Epithelial cell of prostate (primary cell): ENCODE results near the gene SERPINA9.
A peak's percentile ranks its signal among the peaks of the same experiment; 100 is the strongest.

ENCODE experiments used
- DNase-seq: peaks from one replicate; pipeline ENCODE4 v3.0.0-alpha.2; 2011; ENCODE audit warnings: low read depth, low spot score
- H3K27ac ChIP-seq: fragments of 450-650 bp; 2 replicates; pipeline ENCODE4 v1.5.1; 2017; ENCODE audit warnings: mild to moderate bottlenecking

Gene SERPINA9

DNA sequence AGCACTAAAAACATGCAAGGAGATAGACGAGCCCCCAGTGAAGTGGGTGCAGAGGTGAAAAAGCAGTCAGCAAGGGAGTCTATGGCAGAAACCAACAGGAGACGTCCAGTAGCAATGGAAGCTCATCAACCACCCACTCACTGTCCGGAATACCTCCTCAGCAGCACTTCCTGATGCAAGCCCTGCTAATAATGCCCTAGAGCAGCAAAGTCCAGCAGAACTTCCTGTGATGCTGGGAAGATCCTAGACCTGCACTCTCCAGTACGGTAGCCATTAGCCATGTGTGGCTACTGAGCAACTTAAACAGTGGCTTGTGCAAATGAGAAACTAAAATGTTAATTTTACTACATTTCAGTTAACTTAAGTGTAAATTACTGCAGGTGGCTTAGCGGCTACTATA, 11.0 kb downstream of the SERPINA9 start:
- no peak overlapping the region for H3K27ac ChIP-seq
- no peak for DNase-seq

DNA sequence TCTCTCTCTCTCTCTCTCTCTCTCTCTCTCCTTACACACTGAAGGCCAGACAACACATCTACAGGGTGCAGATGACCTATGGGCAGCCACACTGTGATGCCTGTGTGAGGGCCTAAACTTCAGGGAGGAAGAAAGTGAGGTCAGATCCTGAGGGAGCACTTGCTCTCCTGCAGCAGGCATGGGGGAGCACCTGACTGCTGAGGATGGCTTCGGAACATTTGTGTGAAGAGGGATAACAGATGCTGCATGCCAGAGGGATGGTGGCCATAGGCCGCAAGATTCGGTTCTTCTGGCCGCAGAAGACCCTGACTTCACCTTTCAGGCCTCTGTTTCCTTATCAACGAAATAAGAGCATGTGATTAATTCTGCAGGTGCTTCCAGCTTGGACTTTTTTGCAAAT, 11.7 kb downstream of the SERPINA9 start:
- DNase-seq = no peak

DNA sequence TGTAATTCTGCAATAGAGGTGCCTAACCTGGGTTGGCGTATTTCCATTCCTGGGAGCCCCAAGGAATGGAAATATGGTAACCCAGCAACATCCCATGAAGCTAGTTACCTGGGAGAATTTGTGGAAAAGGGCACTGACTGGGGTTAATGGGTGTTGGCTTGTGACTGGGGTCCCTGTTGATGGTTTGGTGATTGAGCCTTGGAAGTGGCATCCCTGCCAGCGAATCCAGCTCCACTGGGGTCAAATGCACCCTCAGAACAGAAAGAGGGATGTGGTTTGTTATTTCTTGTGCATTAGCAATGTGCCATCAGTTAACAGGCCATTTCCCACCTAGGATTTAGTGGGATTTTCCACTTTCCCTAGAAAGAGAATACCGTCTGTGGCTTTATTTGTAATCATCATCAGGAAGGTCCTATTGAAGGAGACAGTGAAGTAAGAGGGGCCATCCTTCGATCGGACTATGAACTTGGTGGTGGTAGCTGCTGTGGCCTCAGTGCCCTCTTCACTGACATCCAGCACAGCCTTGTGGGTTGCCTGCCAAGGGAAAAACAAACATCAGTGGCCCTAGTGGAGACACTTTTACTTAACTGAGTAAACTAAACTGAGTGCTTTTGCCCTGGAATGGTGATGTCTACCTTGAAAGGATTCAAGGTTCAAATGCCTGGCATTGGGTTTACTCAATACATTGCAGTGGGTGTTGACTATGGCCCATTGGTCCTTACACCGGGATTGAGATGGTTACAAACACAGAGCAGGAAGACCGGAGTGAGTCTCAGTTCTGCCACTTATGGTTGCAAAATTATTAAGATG, 13.0 kb downstream of the SERPINA9 start:
- no peak for DNase-seq
- no peak overlapping the region for H3K27ac ChIP-seq

More for the DNA sequence above, 11.7 kb downstream of the SERPINA9 start:
- H3K27ac ChIP-seq = no peak overlapping the region

DNA sequence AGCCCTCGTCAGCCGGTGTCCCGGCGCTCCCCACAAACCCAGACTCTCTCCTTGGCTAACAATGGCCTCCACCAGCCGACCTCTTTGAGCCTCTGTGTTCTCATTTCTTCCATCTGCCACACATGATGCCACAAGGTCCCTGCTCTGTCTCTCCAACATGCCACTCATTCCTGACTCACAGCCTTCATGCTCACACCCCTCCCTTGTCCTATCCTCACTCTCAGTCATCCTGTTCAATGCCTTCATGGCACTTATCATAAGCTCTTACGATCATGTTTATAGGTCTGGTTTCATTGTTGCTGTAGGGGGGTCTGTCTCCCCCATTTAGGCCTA, 13.8 kb downstream of the SERPINA9 start:
- DNase-seq = no peak
- H3K27ac ChIP-seq = no peak overlapping the region

DNA sequence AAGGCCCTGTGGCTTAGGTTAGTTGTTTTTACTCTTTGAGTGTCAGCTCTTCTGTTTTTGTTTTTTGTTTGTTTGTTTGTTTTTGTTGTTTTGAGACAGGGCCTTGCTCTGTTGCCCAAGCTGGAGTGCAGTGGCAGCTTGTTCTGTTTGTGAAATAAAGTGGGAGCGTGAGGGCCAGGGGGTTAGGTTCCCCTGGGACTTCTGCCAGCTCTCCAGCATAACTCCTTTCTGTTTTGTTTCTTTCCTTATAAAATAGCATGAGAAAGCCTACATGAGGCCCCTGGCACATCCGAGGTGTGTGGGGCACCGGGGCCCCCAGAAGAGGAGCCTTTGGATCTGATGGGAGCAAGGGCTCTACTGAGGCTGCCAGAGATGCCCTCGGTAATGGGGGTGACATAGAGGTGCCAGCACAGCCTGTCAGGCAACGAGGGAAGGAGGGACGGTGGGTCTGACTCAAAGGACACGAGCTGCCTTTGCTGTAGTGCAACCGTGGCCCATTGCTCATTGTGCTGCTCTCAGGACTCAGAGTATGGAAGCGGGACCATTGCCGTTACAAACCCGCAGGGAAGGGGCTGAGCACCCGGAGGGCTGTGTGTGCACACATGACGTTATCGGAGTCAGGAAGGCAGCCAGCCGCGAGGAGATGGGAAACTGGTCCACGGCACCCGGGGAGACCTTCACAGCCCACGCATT, 14.3 kb downstream of the SERPINA9 start:
- no peak for DNase-seq
- no peak overlapping the region for H3K27ac ChIP-seq

DNA sequence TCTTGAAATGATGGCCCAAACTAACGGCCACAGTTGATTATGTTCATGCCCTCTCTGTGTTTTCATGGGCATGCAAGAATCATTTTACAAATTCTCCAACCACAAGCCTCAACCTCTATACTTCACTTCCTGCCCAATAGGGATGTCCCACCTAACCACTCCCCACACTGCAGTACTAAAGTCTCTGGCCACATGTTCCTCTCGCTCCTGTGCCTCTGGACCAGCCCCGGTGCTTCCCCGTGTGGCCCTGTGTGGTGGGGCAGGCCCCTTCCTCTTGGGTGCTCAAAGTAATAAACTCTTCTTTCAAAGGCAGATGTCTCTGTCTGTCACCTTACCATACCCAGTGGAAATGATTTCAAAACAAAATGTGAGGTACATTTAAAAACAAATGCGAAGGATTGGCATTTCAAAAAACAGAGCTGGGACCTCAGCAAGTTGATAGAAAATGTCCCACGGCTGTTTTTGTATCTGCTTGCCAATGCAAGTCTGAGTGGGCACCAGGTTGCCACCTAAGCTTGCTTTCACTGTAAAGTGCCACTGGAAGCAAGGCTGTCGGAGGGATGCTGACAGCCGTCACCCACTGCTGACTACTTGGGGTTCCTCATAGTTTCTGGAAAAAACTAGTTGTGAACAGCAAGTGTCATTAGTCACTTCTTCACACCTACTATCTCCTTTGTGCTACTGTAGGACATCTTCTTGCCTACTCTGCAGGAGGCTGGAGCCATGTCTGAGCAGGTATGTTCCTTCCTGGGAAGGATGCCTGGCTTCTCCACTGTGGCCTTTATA, 15.2 kb downstream of the SERPINA9 start:
- no peak overlapping the region for H3K27ac ChIP-seq
- DNase-seq = no peak

DNA sequence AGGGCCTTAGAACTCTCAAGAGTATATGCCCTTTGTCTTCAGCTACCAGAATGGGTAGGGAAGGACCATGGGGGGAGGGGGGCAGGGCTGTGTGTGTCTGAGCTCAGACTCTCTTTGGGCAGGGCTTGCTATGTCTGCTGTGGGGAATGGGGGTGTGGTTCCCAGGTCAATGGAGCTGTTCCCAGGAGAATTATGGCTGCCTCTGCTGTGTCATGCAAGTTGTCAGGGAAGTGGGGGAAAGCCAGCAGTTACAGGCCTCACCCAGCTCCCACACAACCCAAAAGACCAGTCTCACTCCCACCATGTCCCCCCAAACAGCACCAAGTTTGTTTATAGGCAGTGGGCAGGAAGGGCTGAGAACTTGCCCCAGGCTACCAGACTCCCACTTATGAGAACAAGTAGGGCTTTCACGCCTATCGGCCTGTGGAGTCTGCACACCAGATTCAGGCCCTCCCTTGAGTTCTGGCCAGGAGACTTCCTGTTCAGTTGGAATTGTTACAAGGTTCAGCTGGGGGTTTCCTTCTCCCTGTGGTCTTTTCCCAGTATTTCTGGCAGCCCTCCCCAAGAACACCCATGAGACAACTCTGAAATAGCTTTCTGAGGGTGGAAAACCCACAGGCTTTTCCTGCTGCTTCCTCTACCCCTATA, 17.3 kb downstream of the SERPINA9 start:
- no peak for DNase-seq
- H3K27ac ChIP-seq = no peak overlapping the region

DNA sequence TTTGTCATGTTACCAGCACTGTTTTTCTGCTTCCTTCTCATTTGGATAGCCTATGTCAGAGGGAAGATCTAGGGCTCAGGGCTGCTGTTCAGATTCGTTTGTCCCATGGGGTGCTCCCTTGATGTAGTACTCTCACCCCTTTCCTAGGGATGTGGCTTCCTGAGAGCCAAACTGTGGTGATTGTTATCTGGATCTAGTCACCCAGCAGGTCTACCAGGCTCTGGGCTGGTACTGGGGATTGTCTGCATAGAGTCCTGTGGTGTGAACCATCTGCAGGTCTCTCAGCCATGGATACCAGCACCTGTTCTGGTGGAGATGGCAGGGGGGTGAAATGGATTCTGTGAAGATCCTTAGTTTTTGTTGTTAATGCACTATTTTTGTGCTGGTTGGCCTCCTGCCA, 17.9 kb downstream of the SERPINA9 start:
- DNase-seq = no peak
- H3K27ac ChIP-seq = no peak overlapping the region

DNA sequence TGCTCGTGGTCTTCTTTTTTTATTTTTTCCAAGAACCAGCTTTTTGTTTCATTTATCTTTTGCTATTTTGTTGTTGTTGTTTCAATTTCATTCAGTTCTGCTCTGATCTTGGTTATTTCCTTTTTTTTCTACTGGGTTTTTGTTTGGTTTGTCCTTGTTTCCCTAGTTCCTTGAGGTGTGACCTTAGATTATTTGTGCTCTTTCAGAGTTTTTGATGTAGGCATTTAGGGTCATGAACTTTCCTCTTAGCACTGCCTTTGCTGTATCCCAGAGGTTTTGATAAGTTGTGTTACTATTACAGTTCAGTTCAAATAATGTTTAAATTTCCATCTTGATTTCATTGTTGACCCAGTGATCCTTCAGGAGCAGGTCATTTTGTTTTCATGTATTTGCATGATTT, 20.1 kb downstream of the SERPINA9 start:
- H3K27ac ChIP-seq = no peak overlapping the region
- no peak for DNase-seq

DNA sequence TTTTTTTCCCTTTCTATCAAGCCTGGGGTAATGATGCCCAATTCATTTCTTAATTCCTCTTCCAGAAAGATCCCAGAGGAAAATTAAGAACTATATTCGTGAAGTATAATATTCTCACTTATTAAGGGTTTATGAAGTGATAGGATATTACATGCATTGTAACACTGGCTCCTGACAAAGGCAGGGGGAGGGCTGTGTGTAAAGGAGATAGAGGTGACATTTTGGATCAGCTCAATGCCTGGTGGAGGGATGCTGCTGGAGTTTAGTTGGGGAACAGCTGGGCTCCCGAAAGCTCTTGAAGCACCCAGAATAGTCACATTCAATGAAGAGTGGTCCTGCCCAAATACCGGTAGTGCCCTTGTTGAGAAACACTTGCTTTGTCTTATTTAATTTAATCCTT, 24.2 kb downstream of the SERPINA9 start:
- H3K27ac ChIP-seq = no peak overlapping the region
- DNase-seq = no peak

DNA sequence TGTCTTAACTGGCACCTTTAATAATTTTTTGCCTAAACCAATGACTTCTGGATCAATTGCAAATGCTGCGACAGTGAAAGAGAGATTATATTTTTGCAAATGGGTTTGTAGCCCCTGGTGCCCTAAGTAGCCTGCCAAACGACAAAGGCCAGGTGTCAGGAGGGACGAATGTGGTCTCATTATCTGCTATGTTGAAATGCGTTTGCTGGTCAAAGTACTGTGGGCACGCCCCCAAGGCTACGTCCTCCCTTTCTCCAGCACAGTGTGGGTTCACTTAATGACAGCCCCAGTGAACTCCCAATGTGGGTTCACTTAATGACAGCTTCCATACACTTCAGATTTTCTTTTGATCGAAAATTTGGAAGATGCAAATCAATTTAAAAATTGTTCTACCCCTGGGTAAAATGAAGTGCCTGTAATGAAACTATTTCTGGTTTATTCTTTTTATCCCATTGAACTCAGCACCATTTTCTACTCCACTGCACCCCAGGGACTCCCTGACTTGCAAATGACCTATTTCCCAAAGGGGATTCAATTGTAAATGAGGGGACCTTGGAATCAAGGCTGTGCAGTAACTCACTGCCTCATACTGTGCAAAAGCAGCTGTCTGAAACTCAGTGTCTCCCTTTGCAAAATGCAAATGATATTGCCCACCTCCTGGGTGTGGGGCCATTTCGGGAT, 24.8 kb downstream of the SERPINA9 start:
- H3K27ac ChIP-seq = no peak overlapping the region
- no peak for DNase-seq

DNA sequence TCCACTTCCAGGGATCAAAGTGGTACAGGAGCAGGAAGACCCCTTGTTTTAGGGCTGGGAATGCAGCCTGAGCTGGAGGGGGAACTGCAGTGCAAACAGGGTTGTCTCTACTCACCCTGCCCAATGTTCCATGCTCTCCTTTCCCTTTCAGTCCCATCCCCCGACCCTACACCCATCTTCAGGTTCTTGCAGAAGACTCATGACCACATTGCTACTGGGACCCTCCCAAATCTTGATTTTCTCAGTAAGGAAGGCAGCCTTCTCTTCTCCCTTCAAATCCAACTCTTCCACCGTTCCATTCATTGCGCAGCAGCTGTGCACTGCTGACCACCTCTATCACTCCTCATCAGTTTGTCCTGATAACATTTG, 25.3 kb downstream of the SERPINA9 start:
- no peak overlapping the region for H3K27ac ChIP-seq
- DNase-seq = no peak

DNA sequence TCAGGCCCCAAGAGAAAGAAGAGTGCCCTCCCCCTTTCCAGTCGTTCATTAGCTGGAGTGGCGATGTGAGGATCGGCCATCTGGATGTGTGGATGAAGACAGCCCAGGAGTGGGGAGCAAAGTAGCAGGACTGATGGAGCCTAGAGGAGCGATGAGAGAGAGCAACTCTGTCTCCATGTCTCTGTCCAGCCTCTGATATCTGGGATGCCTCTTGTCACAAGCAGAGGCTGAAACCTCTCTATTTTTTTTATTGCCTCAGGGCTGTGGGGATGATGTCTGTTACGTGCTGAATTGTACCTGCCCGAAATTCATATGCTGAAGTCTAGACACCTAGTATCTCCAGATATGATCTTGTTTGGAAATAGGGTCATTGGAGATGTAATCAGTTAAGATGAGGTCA, 26.1 kb downstream of the SERPINA9 start:
- DNase-seq = no peak
- no peak overlapping the region for H3K27ac ChIP-seq

DNA sequence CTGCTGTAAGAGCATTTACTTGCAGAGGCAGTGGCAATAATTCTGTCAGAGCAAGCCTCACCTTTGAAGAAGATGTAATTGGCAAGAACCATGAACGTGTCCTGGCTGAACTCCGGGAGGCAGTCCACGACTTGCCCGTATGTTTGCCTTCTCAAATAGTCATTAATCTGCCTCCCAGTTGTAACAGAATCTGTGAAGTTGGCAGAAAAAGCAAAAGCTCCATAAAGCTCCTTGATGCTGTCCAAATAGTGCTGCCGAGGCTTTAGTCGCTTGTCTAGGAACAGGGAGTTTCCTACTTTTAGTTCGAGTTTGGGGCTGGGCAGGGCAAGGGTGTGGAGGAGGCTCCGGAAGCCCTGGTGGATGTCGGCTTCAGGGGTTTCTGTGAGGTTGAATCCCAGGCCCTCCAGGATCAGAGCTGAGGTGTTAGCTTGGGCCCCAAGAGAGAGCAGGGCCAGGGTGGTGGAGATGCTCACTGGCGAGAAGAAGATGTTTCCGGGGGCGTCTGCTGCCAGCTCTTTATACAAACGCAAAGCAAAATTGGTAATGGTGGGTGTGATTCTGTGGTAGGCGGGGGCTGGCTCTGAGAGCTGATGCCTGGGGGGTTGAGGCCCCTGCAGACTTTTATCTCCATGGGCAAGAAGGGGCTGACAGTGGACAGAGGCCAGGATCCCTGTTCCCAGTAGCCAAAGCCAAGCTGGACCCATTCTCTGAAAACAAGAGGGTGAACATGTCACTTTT, 27.8 kb downstream of the SERPINA9 start:
- peak; percentile 46 for DNase-seq
- H3K27ac ChIP-seq = no peak overlapping the region

DNA sequence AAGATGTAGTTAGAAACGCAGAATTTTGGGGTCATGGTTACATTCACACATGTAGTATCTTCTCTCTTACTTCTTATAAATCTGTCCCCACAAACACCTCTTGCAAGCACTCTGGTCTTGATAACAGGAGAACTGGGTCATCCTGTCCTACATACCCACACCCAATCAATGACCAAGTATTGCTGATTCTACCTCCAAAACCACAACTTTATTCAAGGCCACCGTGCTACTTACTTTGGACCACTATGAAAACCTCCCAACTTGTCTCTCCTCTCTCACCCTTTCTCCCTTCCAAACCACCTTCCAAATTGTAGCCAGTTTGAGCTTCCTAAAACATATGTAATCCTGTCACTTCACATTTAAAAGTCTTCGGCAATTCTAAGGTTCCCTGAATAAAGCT, 28.8 kb downstream of the SERPINA9 start:
- DNase-seq = no peak
- H3K27ac ChIP-seq = no peak overlapping the region

DNA sequence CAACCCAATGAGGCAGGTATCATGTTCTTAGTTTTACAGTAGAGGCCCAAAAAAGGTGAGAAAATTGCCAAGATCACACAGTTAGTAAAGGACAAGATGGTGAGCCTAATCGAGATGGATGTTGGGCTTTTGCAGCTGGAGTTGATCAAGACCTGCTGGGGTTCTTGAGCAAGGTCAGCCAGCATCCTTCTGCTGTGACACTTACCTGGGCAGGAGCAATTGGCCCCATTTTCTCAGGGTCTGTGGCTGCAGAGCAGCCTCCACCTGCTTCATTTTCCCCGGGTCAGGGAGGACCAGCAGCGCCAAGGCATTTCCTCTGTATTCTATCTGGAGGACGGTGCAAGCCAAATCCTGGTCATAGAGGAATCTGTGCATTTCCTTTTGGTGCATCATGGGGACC, 29.9 kb downstream of the SERPINA9 start:
- H3K27ac ChIP-seq = no peak overlapping the region
- DNase-seq = no peak

DNA sequence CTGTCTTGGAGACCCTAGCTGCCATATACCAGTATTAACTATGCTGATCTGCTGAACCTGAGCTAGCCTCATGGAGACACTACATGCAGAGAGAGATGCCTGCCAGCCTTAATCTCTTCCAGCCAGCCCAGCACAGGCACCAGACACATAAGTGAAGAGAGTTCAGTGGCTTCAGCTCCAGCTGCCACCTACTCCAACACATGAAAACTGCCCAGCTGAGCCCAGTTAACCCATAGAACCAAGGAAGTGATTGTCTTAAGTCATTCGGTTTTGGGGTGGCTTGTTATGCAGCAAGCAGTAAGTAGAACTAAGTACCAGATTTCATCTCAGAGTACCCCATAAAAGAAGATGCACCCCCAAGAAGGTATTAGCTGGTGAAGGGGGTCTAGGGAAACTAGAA, 31.0 kb downstream of the SERPINA9 start:
- DNase-seq = no peak
- no peak overlapping the region for H3K27ac ChIP-seq

DNA sequence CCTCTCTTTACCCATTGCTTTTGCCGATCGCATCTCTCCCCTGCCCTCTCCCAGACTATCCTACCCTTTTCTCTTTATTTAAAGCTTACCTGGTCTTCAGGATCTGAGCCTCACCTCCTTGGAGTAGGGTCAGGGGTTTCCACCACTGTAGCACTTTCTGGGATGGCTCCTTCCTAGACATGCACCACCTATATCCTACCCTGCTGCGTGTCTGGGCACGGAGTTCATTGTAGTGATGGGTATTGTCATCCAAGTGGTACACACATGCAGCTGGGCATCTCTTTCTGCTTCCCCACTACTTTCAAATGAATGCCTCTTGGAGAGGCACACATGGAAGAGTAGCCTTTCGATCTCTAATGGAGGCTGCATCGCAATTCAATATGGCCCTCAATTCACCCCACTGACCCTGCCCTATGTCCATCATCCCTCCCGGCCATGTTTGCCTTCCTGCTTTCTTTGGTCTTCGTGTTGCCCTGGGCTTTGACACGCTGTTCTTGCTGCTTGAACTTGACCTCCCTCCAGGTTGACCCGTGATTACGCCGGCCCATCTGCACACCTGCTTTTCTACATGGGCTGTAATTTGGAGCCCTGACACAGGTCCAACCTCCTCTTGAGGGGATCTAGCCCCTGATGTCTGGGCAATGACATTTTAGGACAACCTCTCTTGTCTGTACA, 34.3 kb downstream of the SERPINA9 start:
- no peak overlapping the region for H3K27ac ChIP-seq
- DNase-seq = no peak

DNA sequence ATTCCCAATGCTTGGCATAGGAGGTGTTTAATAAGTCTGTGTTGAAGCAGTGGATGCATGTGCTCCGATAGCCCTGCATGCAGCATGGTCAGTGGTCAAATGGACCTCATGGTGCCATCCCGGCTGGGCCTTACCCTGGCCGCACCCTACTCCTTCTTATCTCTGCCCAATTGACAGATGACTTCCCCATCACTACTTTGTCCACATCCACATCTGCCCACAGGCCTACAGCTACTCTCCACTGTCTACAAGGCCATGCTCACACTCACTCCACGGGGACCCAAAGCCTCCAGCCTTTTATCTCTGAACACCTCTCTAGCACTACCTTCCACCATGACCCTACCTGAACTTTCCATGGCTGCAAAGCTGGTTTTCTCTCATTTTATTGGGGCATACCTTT, 34.9 kb downstream of the SERPINA9 start:
- H3K27ac ChIP-seq = no peak overlapping the region

More for the DNA sequence above, 34.9 kb downstream of the SERPINA9 start:
- DNase-seq = no peak
